Mucosa of stomach (tissue), 1 donor: ENCODE results near the gene CCR2.
"Not testable (repeated sequence)": the region's sequence is repeated elsewhere in the genome, so short reads cannot be mapped to it uniquely, and the experiment has no call there.

Source experiments
- H3K27me3 ChIP-seq: one replicate; pipeline ENCODE4 v1.7.0; 2013; ENCODE audit warnings: mild to moderate bottlenecking, low read length; ENCODE audit not compliant: control insufficient read depth, insufficient read depth
- H3K36me3 ChIP-seq: one replicate; pipeline ENCODE4 v1.7.0; 2013; ENCODE audit warnings: low read length; ENCODE audit not compliant: control insufficient read depth, insufficient read depth
- H3K4me1 ChIP-seq: one replicate; pipeline ENCODE4 v1.7.0; 2013; ENCODE audit warnings: mild to moderate bottlenecking, low read length; ENCODE audit not compliant: control insufficient read depth, insufficient read depth
- H3K4me3 ChIP-seq: one replicate; pipeline ENCODE4 v1.7.0; 2013; ENCODE audit warnings: low read length
- H3K9ac ChIP-seq: one replicate; pipeline ENCODE4 v1.7.0; 2013; ENCODE audit warnings: mild to moderate bottlenecking, low read length, moderate library complexity
- H3K9me3 ChIP-seq: one replicate; pipeline ENCODE4 v1.7.0; 2013; ENCODE audit warnings: mild to moderate bottlenecking, low read length, moderate library complexity; ENCODE audit not compliant: control insufficient read depth
- donor health status: Pancreatic carcinoma.

Gene CCR2

GRCh38 chr3:46386205-46386604 is 32.3 kb downstream of the CCR2 start:
- no peak overlapping the region for H3K4me3 ChIP-seq
- no peaks in the 10 kb centered on the region for H3K27me3 ChIP-seq
- no peak overlapping the region for H3K9ac ChIP-seq
- H3K4me1 ChIP-seq, result peaks cover 17% of the 10 kb centered on the region
- H3K9me3 ChIP-seq, result no peaks in the 10 kb centered on the region
- H3K36me3 ChIP-seq, result no peaks in the 10 kb centered on the region

GRCh38 chr3:46388847-46389246 is 34.9 kb downstream of the CCR2 start:
- H3K4me3 ChIP-seq, H3K9ac ChIP-seq: not testable (repeated sequence)

GRCh38 chr3:46389306-46389705 is 35.4 kb downstream of the CCR2 start:
- H3K4me3 ChIP-seq, result no peak overlapping the region
- no peaks in the 10 kb centered on the region for H3K4me1 ChIP-seq
- H3K36me3 ChIP-seq, result no peaks in the 10 kb centered on the region
- H3K27me3 ChIP-seq, result no peaks in the 10 kb centered on the region
- no peak overlapping the region for H3K9ac ChIP-seq
- H3K9me3 ChIP-seq, result no peaks in the 10 kb centered on the region

More at GRCh38 chr3:46388847-46389246, 34.9 kb downstream of the CCR2 start:
- not testable (repeated sequence) for H3K9me3 ChIP-seq, H3K36me3 ChIP-seq, H3K27me3 ChIP-seq, H3K4me1 ChIP-seq

DNA sequence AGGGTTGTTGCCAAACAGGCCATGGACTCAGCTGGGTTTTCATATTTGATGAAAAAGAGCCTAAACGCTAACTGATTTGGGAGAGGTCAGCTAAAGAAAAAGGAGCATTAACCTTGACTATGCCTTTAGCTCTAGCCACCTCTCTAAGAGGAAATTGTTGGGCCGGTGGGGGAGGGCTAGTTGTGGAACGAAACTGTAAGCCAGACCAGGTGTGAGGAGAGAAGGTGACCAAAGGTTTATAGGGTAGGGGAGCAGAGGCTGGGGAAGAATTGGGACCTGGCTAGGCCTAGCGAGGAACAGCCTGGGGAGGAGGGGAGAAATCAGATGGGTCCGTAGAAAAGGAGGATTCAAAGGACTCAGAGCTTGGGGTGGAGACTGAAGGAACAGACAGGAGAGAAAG is 37.6 kb downstream of the CCR2 start:
- H3K4me3 ChIP-seq, H3K27me3 ChIP-seq, H3K9me3 ChIP-seq, H3K9ac ChIP-seq, H3K36me3 ChIP-seq, H3K4me1 ChIP-seq: not testable (repeated sequence)

GRCh38 chr3:46393011-46393410 is 39.1 kb downstream of the CCR2 start:
- Histone ChIP-seq H3K27me3 (no peaks in the 10 kb centered on the region), H3K4me3 (no peak overlapping the region), H3K9ac (no peak overlapping the region), H3K9me3 (no peaks in the 10 kb centered on the region), H3K36me3 (no peaks in the 10 kb centered on the region), H3K4me1 (no peaks in the 10 kb centered on the region)

- Histone ChIP-seq H3K9me3 (no peaks in the 10 kb centered on the region), H3K9ac (no peak overlapping the region), H3K27me3 (no peaks in the 10 kb centered on the region), H3K4me3 (no peak overlapping the region), H3K4me1 (no peaks in the 10 kb centered on the region), H3K36me3 (no peaks in the 10 kb centered on the region)
These were observed 39.9 kb downstream of the CCR2 start for GRCh38 chr3:46393554-46394434.

GRCh38 chr3:46395210-46395661 is 41.3 kb downstream of the CCR2 start:
- Histone ChIP-seq H3K36me3 (no peaks in the 10 kb centered on the region), H3K27me3 (no peaks in the 10 kb centered on the region), H3K9me3 (no peaks in the 10 kb centered on the region), H3K9ac (no peak overlapping the region), H3K4me1 (no peaks in the 10 kb centered on the region), H3K4me3 (no peak overlapping the region)

DNA sequence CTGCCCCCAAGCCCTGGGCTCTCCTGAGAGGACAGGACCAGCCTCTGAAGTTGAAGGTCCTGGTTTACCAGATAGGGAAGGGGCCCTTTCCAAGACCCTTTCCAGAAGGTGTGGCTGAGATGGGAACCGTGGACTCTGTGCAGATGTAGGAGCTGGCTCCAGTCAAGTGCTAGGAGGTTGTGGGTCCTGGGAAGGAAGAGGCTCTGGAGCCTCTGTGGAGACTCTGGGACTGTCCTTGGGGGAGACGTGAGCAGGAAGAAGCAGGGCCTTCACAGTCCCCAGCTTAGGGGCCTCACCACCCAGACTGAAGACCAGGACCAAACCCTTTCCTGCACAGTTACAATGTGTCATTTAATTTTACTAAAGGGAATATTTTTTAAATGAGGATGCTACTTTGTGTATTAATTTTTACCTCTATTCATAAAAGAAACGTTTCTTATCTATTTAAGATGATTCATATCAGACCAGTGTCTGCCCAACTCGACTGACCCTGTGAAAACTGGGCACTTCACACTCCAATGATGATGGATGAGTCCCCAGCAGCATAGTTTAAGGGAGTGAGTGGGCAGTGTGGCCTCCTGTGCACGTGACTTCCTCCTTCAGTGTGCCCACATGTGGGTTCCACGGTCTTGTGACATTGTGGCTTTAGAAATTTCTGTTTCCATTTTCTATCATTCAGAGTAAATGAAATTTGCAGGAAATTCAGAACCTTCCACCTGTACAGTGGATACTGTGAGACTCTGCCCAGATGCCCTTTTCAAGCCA is 42.0 kb downstream of the CCR2 start:
- Histone ChIP-seq H3K36me3 (no peaks in the 10 kb centered on the region), H3K4me1 (no peaks in the 10 kb centered on the region), H3K4me3 (no peak overlapping the region), H3K9ac (no peak overlapping the region), H3K27me3 (no peaks in the 10 kb centered on the region), H3K9me3 (no peaks in the 10 kb centered on the region)

DNA sequence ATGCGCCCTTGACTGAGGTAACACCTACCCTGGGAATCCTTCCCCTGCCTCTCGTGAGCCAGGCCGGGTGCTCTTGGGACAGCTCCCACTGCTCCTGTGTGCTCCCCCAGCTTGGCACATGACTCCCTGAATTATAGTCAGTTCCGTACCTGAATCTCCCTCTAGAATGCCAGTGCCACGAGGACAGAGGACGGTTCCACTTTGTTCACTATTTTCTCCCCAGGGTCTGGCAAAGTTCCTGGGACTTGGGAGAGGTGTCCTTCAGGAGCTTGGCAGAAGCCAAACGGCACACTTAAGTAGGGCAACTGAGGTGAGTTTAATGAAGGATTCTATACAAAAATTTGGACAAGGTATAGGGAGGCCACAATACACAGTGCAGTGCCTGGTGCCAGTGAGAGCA is 43.2 kb downstream of the CCR2 start:
- Histone ChIP-seq H3K36me3 (no peaks in the 10 kb centered on the region), H3K9ac (no peak overlapping the region), H3K27me3 (no peaks in the 10 kb centered on the region), H3K4me1 (no peaks in the 10 kb centered on the region), H3K4me3 (no peak overlapping the region), H3K9me3 (no peaks in the 10 kb centered on the region)

- Histone ChIP-seq H3K9ac (no peak overlapping the region), H3K27me3 (no peaks in the 10 kb centered on the region), H3K4me1 (no peaks in the 10 kb centered on the region), H3K36me3 (no peaks in the 10 kb centered on the region), H3K4me3 (no peak overlapping the region), H3K9me3 (no peaks in the 10 kb centered on the region)
These were observed 44.5 kb downstream of the CCR2 start for GRCh38 chr3:46398186-46398955.

DNA sequence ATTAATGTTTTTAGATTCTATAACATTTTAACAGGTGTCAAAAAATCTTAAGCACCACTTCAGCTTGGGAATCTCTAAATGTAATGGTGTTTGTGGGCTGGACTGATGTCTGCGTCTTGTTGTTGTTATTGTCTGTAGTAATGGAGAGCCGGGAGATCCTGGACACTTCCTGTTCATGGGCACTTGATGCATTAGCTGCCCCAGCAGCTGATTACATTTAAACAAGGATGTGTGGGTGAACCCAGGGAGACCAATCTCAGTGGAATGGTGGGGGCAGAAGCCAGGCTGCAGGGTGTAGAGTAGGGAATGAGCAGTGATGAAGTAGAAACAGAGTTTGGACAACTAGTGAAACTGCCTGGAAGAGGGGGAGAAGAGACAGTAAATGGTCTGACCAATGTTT is 45.2 kb downstream of the CCR2 start:
- H3K9ac ChIP-seq, result no peak overlapping the region
- no peaks in the 10 kb centered on the region for H3K27me3 ChIP-seq
- no peaks in the 10 kb centered on the region for H3K9me3 ChIP-seq
- no peak overlapping the region for H3K4me3 ChIP-seq
- H3K4me1 ChIP-seq, result no peaks in the 10 kb centered on the region
- H3K36me3 ChIP-seq, result no peaks in the 10 kb centered on the region

GRCh38 chr3:46399557-46399956 is 45.6 kb downstream of the CCR2 start:
- H3K9ac ChIP-seq, result no peak overlapping the region
- H3K9me3 ChIP-seq, result no peaks in the 10 kb centered on the region
- H3K4me3 ChIP-seq, result no peak overlapping the region
- no peaks in the 10 kb centered on the region for H3K27me3 ChIP-seq
- peaks cover 3% of the 10 kb centered on the region for H3K4me1 ChIP-seq
- H3K36me3 ChIP-seq, result no peaks in the 10 kb centered on the region
